Measurements from ENCODE around the gene LAMTOR5. TPM values are rescaled to one million over a fixed set of nuclear protein-coding genes. Genes with fewer than 3 reads are reported as not detected.

Gene LAMTOR5
- total and polyA plus RNA-seq, 10 of the 15 experiments (the other 5 are each of a cell fraction or from before 2014, with no cell fraction given), result 64.1 to 613 (median 315) TPM

- TF ChIP-seq SRF (IDR thresholded peaks at IDR 0.05; ENCODE audit: low read depth in 2 of 2, low read length in 2 of 2), result peak in 1 of 2 experiments; percentile 83; a peak in 2 of 4 replicates
- TF ChIP-seq WRNIP1 (IDR thresholded peaks at IDR 0.05; ENCODE audit: borderline replicate concordance, low read depth, low read length), result 0 out of 2 replicates have a peak, but pooled peaks have one; percentile 23
- TF ChIP-seq HCFC1 (IDR thresholded peaks at IDR 0.05; ENCODE audit: low read length), result peak; percentile 81
- TF ChIP-seq NFYA (IDR thresholded peaks at IDR 0.05; ENCODE audit: borderline replicate concordance, low read depth, low read length), result no peak
- 0 out of 2 replicates have a peak, but pooled peaks have one; percentile 5 for TF ChIP-seq JUND (IDR thresholded peaks at IDR 0.05; ENCODE audit: low read depth, low read length)
- TF ChIP-seq NBN (IDR thresholded peaks at IDR 0.05), result peak; percentile 96
- peak; percentile 79 for TF ChIP-seq MAX (IDR thresholded peaks at IDR 0.05; ENCODE audit: low read depth, low read length)
- TF ChIP-seq NFYB (IDR thresholded peaks at IDR 0.05; ENCODE audit: insufficient read depth, low read depth, low read length), result 0 out of 2 replicates have a peak, but pooled peaks have one; percentile 18
- peak; percentile 99 for TF ChIP-seq CREB1 (IDR thresholded peaks at IDR 0.05; ENCODE audit: low read depth)
- no peak for TF ChIP-seq SREBF1 (IDR thresholded peaks at IDR 0.05; ENCODE audit: low read length)
- TF ChIP-seq PRDM15 (CRISPR knock-in tag; IDR thresholded peaks at IDR 0.05), result no peak
- TF ChIP-seq IRF4 (IDR thresholded peaks at IDR 0.05; ENCODE audit: low read depth, low read length), result peak; percentile 55; the same call in 1 of the 2 replicates
- no peak for TF ChIP-seq ZNF622 (IDR thresholded peaks at IDR 0.05)
- TF ChIP-seq CHD1 (IDR thresholded peaks at IDR 0.05; ENCODE audit: low read depth, low read length), result no peak
- peak; percentile 87 for TF ChIP-seq TAF1 (IDR thresholded peaks at IDR 0.05; ENCODE audit: borderline replicate concordance, low read depth, low read length)
- TF ChIP-seq, protein P1, sequence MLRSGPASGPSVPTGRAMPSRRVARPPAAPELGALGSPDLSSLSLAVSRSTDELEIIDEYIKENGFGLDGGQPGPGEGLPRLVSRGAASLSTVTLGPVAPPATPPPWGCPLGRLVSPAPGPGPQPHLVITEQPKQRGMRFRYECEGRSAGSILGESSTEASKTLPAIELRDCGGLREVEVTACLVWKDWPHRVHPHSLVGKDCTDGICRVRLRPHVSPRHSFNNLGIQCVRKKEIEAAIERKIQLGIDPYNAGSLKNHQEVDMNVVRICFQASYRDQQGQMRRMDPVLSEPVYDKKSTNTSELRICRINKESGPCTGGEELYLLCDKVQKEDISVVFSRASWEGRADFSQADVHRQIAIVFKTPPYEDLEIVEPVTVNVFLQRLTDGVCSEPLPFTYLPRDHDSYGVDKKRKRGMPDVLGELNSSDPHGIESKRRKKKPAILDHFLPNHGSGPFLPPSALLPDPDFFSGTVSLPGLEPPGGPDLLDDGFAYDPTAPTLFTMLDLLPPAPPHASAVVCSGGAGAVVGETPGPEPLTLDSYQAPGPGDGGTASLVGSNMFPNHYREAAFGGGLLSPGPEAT (IDR thresholded peaks at IDR 0.05; ENCODE audit: low read depth), result peak; percentile 90
- peak; percentile 81 for TF ChIP-seq SP1 (IDR thresholded peaks at IDR 0.05; ENCODE audit: low read depth, low read length)
- peak; percentile 91 for TF ChIP-seq POLR2AphosphoS5 (IDR thresholded peaks at IDR 0.05; ENCODE audit: low read length)
- TF ChIP-seq EGR1 (IDR thresholded peaks at IDR 0.05; ENCODE audit: borderline replicate concordance in 1 of 2, low read depth in 2 of 2, low read length in 2 of 2), result 0 out of 3 replicates have a peak, but pooled peaks of 1 of the 2 experiments have one; percentile 27
- TF ChIP-seq STAT1 (conservative IDR thresholded peaks at IDR 0.05), result peak; percentile 91; the same call in 1 of the 2 replicates
- TF ChIP-seq CTCF (IDR thresholded peaks at IDR 0.05 in 2 of 3, conservative IDR thresholded peaks at IDR 0.05 in 1 of 3; ENCODE audit: control insufficient read depth in 2 of 3, extremely low read depth in 1 of 3, insufficient read depth in 1 of 3, low read depth in 3 of 3, low read length in 3 of 3), result peak in 2 of 3 experiments; percentile 12 to 14; a peak in 2 of 6 replicates
- 0 out of 2 replicates have a peak, but pooled peaks have one; percentile 55 for TF ChIP-seq MEF2A (IDR thresholded peaks at IDR 0.05; ENCODE audit: insufficient read depth, low read depth, low read length)
Observed at GRCh38 chr1:110407260-110408210, at the start of gene LAMTOR5 (continued).
